IMR-90 (cell line): ENCODE results near the gene TNFRSF1A. TPM values are rescaled to one million over a fixed set of nuclear protein-coding genes. Genes with fewer than 3 reads are reported as not detected.

Source experiments
- ATAC-seq: fragments of 200-7000 bp; cut with Tn5 transposase; 2 replicates; pipeline ENCODE4 v1.9.1; 2020; ENCODE audit warnings: low read depth, mild to moderate bottlenecking, moderate library complexity
- BruUV-seq: library from RNA; stranded (reverse); fragments of 400-500 nt; replicated peaks from 2 replicates; lab custom pipeline; 2021; lab: Mats Ljungman, UMichigan
- CTCF ChIA-PET: fragments of 300-600 bp; formaldehyde crosslinking; extraction: SDS; loops from one replicate; lab custom pipeline; 2021; ENCODE audit warnings: antibody characterized with exemption; lab: Yijun Ruan, JAX
- POLR2A ChIA-PET: fragments of 300-600 bp; sonication (Branson Sonifier 250); formaldehyde crosslinking; loops from one replicate; lab custom pipeline; 2022; ENCODE audit warnings: antibody characterized with exemption; ENCODE audit not compliant: unreplicated experiment; lab: Charles Lee
- DNase-seq: peaks from one replicate; pipeline ENCODE4 v3.0.0; 2013
- H2AFZ ChIP-seq: replicated peaks from 2 replicates; pipeline ENCODE3; 2013; ENCODE audit warnings: low read length, mild to moderate bottlenecking; ENCODE audit not compliant: poor library complexity
- H2AK5ac ChIP-seq: 2 replicates; pipeline ENCODE4 v1.6.1; 2013; ENCODE audit warnings: low read depth, low read length, inconsistent platforms
- H2AK9ac ChIP-seq: replicated peaks from 2 replicates; pipeline ENCODE3; 2013; ENCODE audit warnings: mild to moderate bottlenecking, low read depth, low read length, moderate library complexity; ENCODE audit not compliant: poor library complexity
- H2BK120ac ChIP-seq: 2 replicates; pipeline ENCODE4 v1.6.1; 2013; ENCODE audit warnings: low read depth, low read length, inconsistent platforms
- H2BK15ac ChIP-seq: 3 replicates; pipeline ENCODE4 v1.6.1; 2013; ENCODE audit warnings: low read depth, low read length, inconsistent platforms
- H2BK20ac ChIP-seq: 2 replicates; pipeline ENCODE4 v1.6.1; 2013; ENCODE audit warnings: low read depth, mild to moderate bottlenecking, inconsistent platforms, low read length, moderate library complexity
- H2BK5ac ChIP-seq: 2 replicates; pipeline ENCODE4 v1.6.1; 2013; ENCODE audit warnings: mild to moderate bottlenecking, low read depth, low read length, inconsistent platforms; ENCODE audit not compliant: poor library complexity, severe bottlenecking
- H3K14ac ChIP-seq: replicated peaks from 2 replicates; pipeline ENCODE4 v1.6.1; 2013; ENCODE audit warnings: low read depth, low read length, inconsistent platforms
- H3K18ac ChIP-seq: 2 replicates; pipeline ENCODE4 v1.6.1; 2013; ENCODE audit warnings: low read depth, low read length, control low read depth
- H3K23ac ChIP-seq: 2 replicates; pipeline ENCODE4 v1.6.1; 2013; ENCODE audit warnings: low read depth, low read length, inconsistent platforms
- H3K27ac ChIP-seq: 2 replicates; pipeline ENCODE4 v1.5.1; 2013; ENCODE audit warnings: mild to moderate bottlenecking, control low read depth, low read length; ENCODE audit not compliant: insufficient read depth
- H3K27me3 ChIP-seq: 2 replicates; pipeline ENCODE4 v1.6.1; 2013; ENCODE audit warnings: low read length; ENCODE audit not compliant: control insufficient read depth, insufficient read depth
- H3K36me3 ChIP-seq: 2 replicates; pipeline ENCODE4 v1.6.1; 2013; ENCODE audit warnings: low read length, mixed read lengths; ENCODE audit not compliant: control insufficient read depth, insufficient read depth
- H3K4ac ChIP-seq: 2 replicates; pipeline ENCODE4 v1.6.1; 2013; ENCODE audit warnings: low read depth, low read length, inconsistent platforms
- H3K4me1 ChIP-seq: 2 replicates; pipeline ENCODE4 v1.6.1; 2013; ENCODE audit warnings: low read length, mixed read lengths; ENCODE audit not compliant: control insufficient read depth, insufficient read depth
- H3K4me2 ChIP-seq: 2 replicates; pipeline ENCODE4 v1.6.1; 2013; ENCODE audit warnings: low read depth, mild to moderate bottlenecking, control low read depth, low read length, moderate library complexity
- H3K4me3 ChIP-seq: 2 replicates; pipeline ENCODE4 v1.5.1; 2013; ENCODE audit warnings: low read depth, mild to moderate bottlenecking, control low read depth, low read length, moderate library complexity; ENCODE audit not compliant: insufficient read depth
- H3K56ac ChIP-seq: 2 replicates; pipeline ENCODE4 v1.6.1; 2013; ENCODE audit warnings: low read length, inconsistent platforms; ENCODE audit not compliant: insufficient read depth; ENCODE audit errors: extremely low read depth
- H3K79me1 ChIP-seq, 2 experiments: 2 replicates each; pipeline ENCODE4 v1.6.1; 2013; ENCODE audit warnings: low read length in 2 of 2, inconsistent platforms in 1 of 2, low read depth in 1 of 2
- H3K9ac ChIP-seq: 2 replicates; pipeline ENCODE4 v1.6.1; 2013; ENCODE audit warnings: low read depth, low read length, control low read depth
- H3K9me1 ChIP-seq: 2 replicates; pipeline ENCODE4 v1.6.1; 2013; ENCODE audit warnings: low read length, inconsistent platforms; ENCODE audit not compliant: insufficient read depth
- H3K9me3 ChIP-seq: 2 replicates; pipeline ENCODE4 v1.6.1; 2013; ENCODE audit warnings: low read length; ENCODE audit not compliant: control insufficient read depth, insufficient read depth
- H4K20me1 ChIP-seq: 2 replicates; pipeline ENCODE4 v1.6.1; 2013; ENCODE audit warnings: low read length, inconsistent platforms; ENCODE audit not compliant: insufficient read depth
- H4K5ac ChIP-seq: 2 replicates; pipeline ENCODE4 v1.6.1; 2013; ENCODE audit warnings: mild to moderate bottlenecking, low read depth, low read length, control low read depth
- H4K8ac ChIP-seq, 2 experiments: 2 replicates each; pipeline ENCODE4 v1.6.1; 2013; ENCODE audit warnings: low read depth in 2 of 2, low read length in 2 of 2, control low read depth in 1 of 2, inconsistent platforms in 1 of 2
- H4K91ac ChIP-seq: 2 replicates; pipeline ENCODE4 v1.6.1; 2013; ENCODE audit warnings: low read depth, low read length, inconsistent platforms; ENCODE audit not compliant: insufficient read depth
- CEBPB ChIP-seq: IDR thresholded peaks from 2 replicates; pipeline ENCODE4 v1.6.1; 2012; ENCODE audit warnings: low read depth, low read length, improper control_type of control experiment
- WGBS, 2 experiments: methylation state at CpG; one replicate each; pipeline versions ENCODE4 v1.1.5 to v1.1.7; 2013; ENCODE audit warnings: missing lambda C conversion rate in 2 of 2; ENCODE audit not compliant: insufficient read length in 1 of 2; ENCODE audit errors: extremely low coverage in 2 of 2; 5-methylcytosine and 5-hydroxymethylcytosine counted together
- dilution Hi-C: fragments of 300-500 bp; cut with HindIII; formaldehyde crosslinking; loops from one replicate; pipeline ENCODE4 v1.14.3; 2018; ENCODE audit warnings: low sequenced_read_pairs; ENCODE audit not compliant: unreplicated experiment
- in situ Hi-C: fragments of 300-500 bp; cut with MboI; formaldehyde crosslinking; loops from 3 replicates; pipeline ENCODE4 v1.14.3; 2019; ENCODE audit warnings: low sequenced_read_pairs, inconsistent platforms, mixed read lengths
- intact Hi-C: fragments of 100-400 bp; cut with micrococcal nuclease; formaldehyde crosslinking; loops from 2 replicates; pipeline ENCODE4 v1.10.0; 2022
- polyA plus RNA-seq, 3 experiments: library from polyadenylated mRNA; depleted of rRNA; stranded (reverse); fragments of >200 nt; gene quantifications; 2 replicates each; pipeline ENCODE4 v1.2.3, GENCODE V29; 2012; ENCODE audit warnings: low replicate concordance in 1 of 3
- total RNA-seq: library from RNA; depleted of rRNA; stranded (reverse); fragments of >200 nt; gene quantifications from 2 replicates; pipeline ENCODE4 v1.2.3, GENCODE V29; 2012

Gene TNFRSF1A
- total and polyA plus RNA-seq, 2 of the 4 experiments (the other 2 are of a cell fraction) = 79.6 to 136 TPM

DNA sequence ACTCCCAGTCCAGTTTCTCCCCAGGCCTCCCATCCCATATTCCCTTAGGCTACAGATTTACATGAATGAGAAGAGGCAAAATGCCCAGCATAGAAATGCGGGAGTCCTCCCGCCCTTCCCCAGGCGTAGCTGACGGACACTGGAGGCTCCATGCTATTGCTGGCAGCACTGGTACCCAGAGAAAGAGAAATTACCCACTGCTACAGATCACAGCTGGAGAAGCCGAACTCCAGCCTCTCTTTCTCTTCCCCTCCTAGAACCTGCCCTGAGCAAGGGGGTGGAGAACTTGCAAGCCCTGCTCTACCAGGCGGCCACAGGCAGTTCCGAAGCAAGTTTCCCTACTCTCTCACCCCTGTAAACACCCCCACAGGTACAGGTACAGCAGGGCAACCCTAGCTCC lies 45.7 kb upstream of the TNFRSF1A start:
- Histone ChIP-seq H4K20me1 (peaks cover 7% of the 10 kb centered on the region; the same call in 1 of the 2 replicates), H3K9me3 (no peaks in the 10 kb centered on the region), H3K14ac (no peak overlapping the region), H3K4me2 (no peak overlapping the region), H2BK20ac (no peak overlapping the region), H4K5ac (no peak overlapping the region), H2BK5ac (no peak overlapping the region), H3K18ac (no peak overlapping the region), H3K23ac (0 out of 2 replicates have a peak overlapping the region, but pooled peaks have one; percentile 29), H3K27ac (no peak overlapping the region), H2BK120ac (no peak overlapping the region), H3K4me1 (peaks cover 20% of the 10 kb centered on the region), H3K79me1 (peaks cover 27 to 62% of the 10 kb centered on the region in 2 experiments; a peak in 3 of 4 replicates), H3K9me1 (peaks cover 33% of the 10 kb centered on the region), H4K91ac (no peak overlapping the region), H2AFZ (no peak overlapping the region), H2AK9ac (no peak overlapping the region), H3K56ac (no peak overlapping the region), H4K8ac (no peak overlapping the region), H2AK5ac (no peak overlapping the region), H3K36me3 (peaks cover 53% of the 10 kb centered on the region), H3K4me3 (no peak overlapping the region), H2BK15ac (no peak overlapping the region), H3K4ac (no peak overlapping the region), H3K9ac (no peak overlapping the region), H3K27me3 (no peaks in the 10 kb centered on the region)
- no peak for TF ChIP-seq CEBPB
- POLR2A ChIA-PET = interaction anchor here (1.3 kb wide), 1 partner anchor 53 kb away, joined by 3 read pairs; no protein-coding TSS in a partner anchor
- in situ Hi-C loops = no loop called here
- intact Hi-C loops = no loop called here
- 94% methylated on average over 4 of the region's 7 CpGs; no CpG with 5 or more reads in 1 of the 2 experiments for WGBS, 2 experiments
- no peak for DNase-seq
- dilution Hi-C loops = no loop called here
- ATAC-seq = no peak
- CTCF ChIA-PET = no interaction called here
- BruUV-seq = no TSS peak
